GM12872 (cell line): Measurements from ENCODE around the gene MFAP2.

Source experiments
- CTCF ChIP-seq: IDR thresholded peaks from 3 replicates; pipeline ENCODE4 v1.5.1; 2011; ENCODE audit warnings: low read depth, mild to moderate bottlenecking, low read length, moderate library complexity; ENCODE audit not compliant: insufficient read depth

MFAP2 gene

GRCh38 chr1:16957731-16958130 is 22.7 kb downstream of the MFAP2 start:
- no peak for TF ChIP-seq CTCF

GRCh38 chr1:16956775-16957174 is 23.6 kb downstream of the MFAP2 start:
- TF ChIP-seq CTCF = no peak

- no peak for TF ChIP-seq CTCF
These were observed 25.2 kb downstream of the MFAP2 start for GRCh38 chr1:16955186-16955585.

GRCh38 chr1:16954579-16954978 is 25.8 kb downstream of the MFAP2 start:
- no peak for TF ChIP-seq CTCF

- no peak for TF ChIP-seq CTCF
These were observed 33.8 kb downstream of the MFAP2 start for GRCh38 chr1:16946646-16947045.

- no peak for TF ChIP-seq CTCF
These were observed 36.4 kb downstream of the MFAP2 start for GRCh38 chr1:16944038-16944437.

- no peak for TF ChIP-seq CTCF
These were observed 41.8 kb downstream of the MFAP2 start for GRCh38 chr1:16938351-16939321.
